Left forelimb (tissue), 1 donor: ENCODE results near the gene CREB5.

Experiments used
- DNase-seq: peaks from one replicate; pipeline ENCODE4 v3.0.0-alpha.2; 2018; ENCODE audit warnings: low spot score

The CREB5 gene

GRCh38 chr7:28435152-28435551, 22.8 kb downstream of the CREB5 start:
- no peak for DNase-seq

- DNase-seq, result no peak
These were observed 23.5 kb downstream of the CREB5 start for GRCh38 chr7:28435732-28436378.

- no peak for DNase-seq
These were observed 27.8 kb downstream of the CREB5 start for GRCh38 chr7:28440055-28440601.

GRCh38 chr7:28442540-28443420, 30.5 kb downstream of the CREB5 start:
- no peak for DNase-seq

GRCh38 chr7:28446131-28446530, 33.8 kb downstream of the CREB5 start:
- DNase-seq, result no peak

- no peak for DNase-seq
These were observed 34.8 kb downstream of the CREB5 start for GRCh38 chr7:28447071-28447470.

- DNase-seq, result no peak
These were observed 36.4 kb downstream of the CREB5 start for GRCh38 chr7:28448708-28449107.

GRCh38 chr7:28452681-28453080, 40.4 kb downstream of the CREB5 start:
- DNase-seq, result no peak

- DNase-seq, result no peak
These were observed 43.2 kb downstream of the CREB5 start for GRCh38 chr7:28455486-28455885.

GRCh38 chr7:28456044-28456443, 43.7 kb downstream of the CREB5 start:
- no peak for DNase-seq

GRCh38 chr7:28458732-28459131, 46.4 kb downstream of the CREB5 start:
- DNase-seq, result no peak

GRCh38 chr7:28459306-28459705, 47.0 kb downstream of the CREB5 start:
- no peak for DNase-seq

- DNase-seq, result no peak
These were observed 53.4 kb downstream of the CREB5 start for GRCh38 chr7:28465697-28466096.

GRCh38 chr7:28466341-28466740, 54.0 kb downstream of the CREB5 start:
- no peak for DNase-seq

- no peak for DNase-seq
These were observed 54.6 kb downstream of the CREB5 start for GRCh38 chr7:28466885-28467284.

GRCh38 chr7:28469562-28469961, 57.2 kb downstream of the CREB5 start:
- no peak for DNase-seq

- no peak for DNase-seq
These were observed 58.0 kb downstream of the CREB5 start for GRCh38 chr7:28470344-28470743.

- no peak for DNase-seq
These were observed 60.0 kb downstream of the CREB5 start for GRCh38 chr7:28472332-28472731.

GRCh38 chr7:28473571-28474281, 61.4 kb downstream of the CREB5 start:
- no peak for DNase-seq

- DNase-seq, result no peak
These were observed 61.9 kb downstream of the CREB5 start for GRCh38 chr7:28474282-28474638.

- no peak for DNase-seq
These were observed 62.3 kb downstream of the CREB5 start for GRCh38 chr7:28474640-28475039.

GRCh38 chr7:28477041-28477442, 64.7 kb downstream of the CREB5 start:
- no peak for DNase-seq

- no peak for DNase-seq
These were observed 66.3 kb downstream of the CREB5 start for GRCh38 chr7:28478656-28479055.
